ENCODE results near the gene CCL15. TPM values are rescaled to one million over a fixed set of nuclear protein-coding genes. Genes with fewer than 3 reads are reported as not detected.
A peak's percentile ranks its signal among the peaks of the same experiment; 100 is the strongest.

CCL15 gene
- total RNA-seq, 1 donor from 2014 or later, result not detected

DNA sequence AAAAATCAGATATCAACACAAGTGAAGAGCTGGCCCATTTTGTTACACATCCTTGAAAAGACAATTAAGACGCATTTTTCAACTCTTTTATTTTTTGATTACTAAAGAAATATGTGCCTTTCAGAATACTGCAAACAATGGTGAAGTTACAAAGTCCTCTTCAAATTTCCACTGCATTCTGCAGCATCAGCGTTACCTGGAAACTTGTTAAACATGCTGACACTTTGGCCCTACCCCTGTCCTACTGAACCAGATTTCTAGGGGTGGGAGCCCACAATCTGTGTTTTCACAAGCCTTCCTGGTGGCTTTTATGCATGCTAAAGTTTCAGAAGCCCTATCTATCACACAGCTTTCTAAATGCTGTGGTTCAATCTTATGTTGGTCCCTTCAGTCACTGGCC, 10.3 kb downstream of the CCL15 start:
- DNase-seq, result no peak

DNA sequence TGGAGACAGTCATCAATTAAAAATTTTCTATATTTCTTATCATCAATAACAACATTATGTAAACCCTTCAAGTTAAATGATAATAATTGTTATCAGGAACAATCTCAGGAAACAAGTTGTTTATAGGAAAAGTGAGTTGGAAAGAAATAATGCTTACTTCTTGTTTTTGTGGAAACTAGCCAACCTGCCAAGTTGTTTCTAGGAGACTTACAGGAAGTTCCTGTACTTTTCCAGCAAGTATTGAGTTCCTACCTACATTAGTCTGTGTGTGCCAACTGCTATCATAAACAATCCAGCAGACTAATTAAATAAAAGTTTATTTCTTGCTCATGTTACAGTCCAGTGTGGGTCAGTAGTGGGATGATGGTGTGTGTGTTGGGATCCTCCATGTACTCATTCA, 13.2 kb downstream of the CCL15 start:
- peak; percentile 4 for DNase-seq

GRCh38 chr17:35986643-35987042, 14.7 kb downstream of the CCL15 start, which contains the start of gene CCL14:
TSS of gene CCL14 (minus strand) at chr17:35986729. CDS start at chr17:35986649, 80 bp downstream.
- DNase-seq, result no peak

DNA sequence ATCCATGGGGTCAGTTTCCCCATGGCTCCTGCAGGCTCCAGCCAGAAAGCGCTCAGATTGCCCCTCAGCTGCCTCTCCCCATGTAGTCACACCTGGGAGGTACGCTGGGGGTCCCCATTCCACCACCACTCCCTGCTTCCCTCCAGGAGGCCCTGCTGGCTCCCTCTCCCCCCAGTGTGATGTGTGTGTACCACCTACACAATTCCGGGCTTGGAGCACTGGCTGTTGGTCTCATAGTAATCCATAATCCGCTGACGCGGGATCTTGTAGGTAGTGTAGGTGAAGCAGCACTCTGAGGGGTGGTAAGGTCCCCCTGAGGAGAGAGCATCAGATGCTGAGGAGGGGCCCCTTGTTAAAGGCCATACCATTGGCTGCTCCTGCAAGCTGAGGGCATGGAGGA, 17.2 kb downstream of the CCL15 start:
- DNase-seq, result no peak

GRCh38 chr17:35982409-35983191, 18.8 kb downstream of the CCL15 start:
- no peak for DNase-seq

DNA sequence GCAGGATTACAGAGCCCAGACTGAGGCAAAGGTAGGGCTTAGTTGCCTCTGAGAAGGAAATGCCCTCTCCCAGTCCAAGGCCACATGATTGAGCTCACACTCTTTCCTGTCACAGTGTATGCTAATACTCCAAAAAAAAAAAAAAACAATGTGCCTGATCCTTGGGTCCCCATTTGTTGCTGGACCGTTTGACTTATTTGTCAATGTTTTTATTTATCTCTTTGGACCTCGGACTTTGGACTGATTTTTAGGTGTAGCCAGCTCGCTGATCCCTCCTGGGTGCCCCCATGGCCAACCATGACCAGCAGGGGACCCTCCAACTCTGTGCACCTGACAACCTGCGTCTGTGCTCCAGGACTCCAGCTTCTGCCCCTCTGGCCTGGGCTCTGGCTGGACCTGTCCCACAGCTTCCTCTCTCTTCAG, 19.4 kb downstream of the CCL15 start:
- no peak for DNase-seq

DNA sequence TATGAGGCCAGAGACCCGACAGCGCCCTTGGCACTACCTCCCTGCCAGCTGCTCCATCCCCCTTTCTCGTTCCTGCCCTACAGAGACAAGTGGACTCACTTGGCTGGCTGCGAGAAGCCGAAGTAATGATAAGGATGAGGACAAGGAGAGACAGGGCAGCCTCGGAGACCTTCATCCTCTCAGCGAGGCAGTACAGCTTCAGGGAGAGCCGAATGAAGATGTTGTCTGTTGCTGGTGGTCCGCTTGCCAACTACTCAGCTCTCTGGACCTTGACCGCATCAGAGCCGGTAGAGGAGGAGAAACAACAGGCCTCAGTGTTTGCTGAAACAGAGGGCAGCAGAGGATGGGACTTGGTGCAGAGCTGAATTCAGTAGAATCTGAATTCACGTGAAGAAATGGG, 20.1 kb downstream of the CCL15 start, which contains the start of gene CCL16:
TSS of gene CCL16 (minus strand) at position 252 of the 400 bp plus-strand sequence. CDS start at position 175, 77 bp downstream.
- DNase-seq, result no peak

DNA sequence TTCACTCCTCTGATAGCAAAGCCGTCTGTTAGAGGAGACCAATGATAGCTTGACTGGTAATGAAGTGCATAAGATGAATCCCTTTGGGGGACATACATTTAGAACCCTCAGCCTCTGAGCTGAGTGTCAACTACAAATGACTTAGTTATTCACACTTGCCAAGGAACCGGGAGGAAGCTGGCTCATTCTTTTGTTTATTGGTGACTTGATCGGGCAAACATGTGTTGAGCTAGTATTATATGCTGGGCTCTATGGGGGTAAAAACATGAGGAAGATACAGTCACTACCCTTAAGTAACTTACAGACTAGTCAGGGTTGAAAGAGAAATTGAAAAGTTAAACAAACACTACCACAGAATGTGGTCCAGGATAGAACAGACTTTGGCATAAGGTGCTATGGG, 23.0 kb downstream of the CCL15 start:
- no peak for DNase-seq

- DNase-seq, result no peak
Measured at GRCh38 chr17:35977509-35977908, 23.8 kb downstream of the CCL15 start.

- no peak for DNase-seq
Measured at GRCh38 chr17:35973333-35974260, 27.8 kb downstream of the CCL15 start.

GRCh38 chr17:35972945-35973332, 28.4 kb downstream of the CCL15 start:
- no peak for DNase-seq

DNA sequence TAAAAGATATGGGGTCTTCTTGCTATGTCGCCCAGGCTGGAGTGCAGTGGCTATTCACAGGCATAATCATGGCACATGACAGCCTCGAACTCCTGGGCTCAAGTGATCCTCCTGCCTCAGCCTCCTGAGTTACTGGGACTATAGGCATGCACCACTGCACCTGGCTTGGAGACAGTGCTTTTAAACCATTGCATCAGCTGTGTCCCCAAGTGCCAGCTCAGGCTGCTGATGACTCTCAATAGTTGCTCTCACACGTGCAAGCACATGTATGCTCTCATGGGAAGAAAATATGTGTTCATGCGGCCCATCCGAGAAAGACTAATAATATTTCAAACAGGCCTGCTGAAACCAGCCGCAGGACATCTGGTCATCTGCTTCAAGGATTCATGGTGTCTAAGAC, 28.8 kb downstream of the CCL15 start:
- no peak for DNase-seq

GRCh38 chr17:35972066-35972465, 29.3 kb downstream of the CCL15 start:
- no peak for DNase-seq

GRCh38 chr17:35969558-35970380, 31.6 kb downstream of the CCL15 start:
- DNase-seq, result peak; percentile 67

DNA sequence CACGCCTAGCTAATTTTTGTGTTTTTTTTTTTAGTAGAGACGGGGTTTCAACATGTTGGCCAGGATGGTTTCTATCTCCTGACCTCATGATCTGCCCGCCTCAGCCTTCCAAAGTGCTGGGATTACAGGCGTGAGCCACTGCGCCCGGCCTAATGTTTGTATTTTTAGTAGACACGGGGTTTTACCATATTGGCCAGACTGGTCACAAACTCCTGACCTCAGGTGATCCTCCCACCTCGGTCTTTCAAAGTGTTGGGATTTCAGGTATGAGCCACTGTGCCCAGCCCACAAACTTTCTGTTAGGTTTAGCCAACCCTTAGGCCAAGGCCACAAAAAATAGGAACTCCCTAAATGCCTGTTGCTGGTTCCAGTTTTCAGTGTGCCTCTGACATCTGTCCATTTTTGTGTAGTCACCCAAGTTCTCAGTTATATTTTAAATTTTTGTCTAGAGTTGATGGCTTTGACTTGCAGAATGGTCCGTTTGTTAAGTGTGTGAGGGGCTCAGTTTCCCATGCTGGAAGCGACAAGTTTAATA, 32.8 kb downstream of the CCL15 start:
- no peak for DNase-seq

GRCh38 chr17:35965272-35965671, 36.1 kb downstream of the CCL15 start:
- no peak for DNase-seq

GRCh38 chr17:35963663-35964062, 37.7 kb downstream of the CCL15 start:
- no peak for DNase-seq

DNA sequence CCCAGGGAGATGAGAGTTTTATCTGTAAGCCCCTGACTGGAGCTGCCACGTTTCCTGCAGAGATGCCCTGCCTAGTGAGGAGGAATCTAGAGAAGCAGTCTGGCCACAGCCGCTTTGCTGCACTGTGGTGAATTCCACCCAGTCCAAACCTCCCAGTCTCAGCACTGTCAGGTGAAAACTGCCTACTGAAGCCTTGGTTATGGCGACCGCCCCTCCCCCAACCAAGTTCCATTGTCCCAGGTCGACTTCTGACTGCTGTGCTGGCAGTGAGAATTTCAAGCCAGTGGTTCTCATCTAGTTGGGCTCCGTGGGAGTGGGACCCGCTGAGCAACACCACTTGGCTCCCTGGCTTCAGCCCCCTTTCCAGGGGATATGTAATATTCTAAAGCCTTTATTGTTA, 47.6 kb downstream of the CCL15 start:
- no peak for DNase-seq

DNA sequence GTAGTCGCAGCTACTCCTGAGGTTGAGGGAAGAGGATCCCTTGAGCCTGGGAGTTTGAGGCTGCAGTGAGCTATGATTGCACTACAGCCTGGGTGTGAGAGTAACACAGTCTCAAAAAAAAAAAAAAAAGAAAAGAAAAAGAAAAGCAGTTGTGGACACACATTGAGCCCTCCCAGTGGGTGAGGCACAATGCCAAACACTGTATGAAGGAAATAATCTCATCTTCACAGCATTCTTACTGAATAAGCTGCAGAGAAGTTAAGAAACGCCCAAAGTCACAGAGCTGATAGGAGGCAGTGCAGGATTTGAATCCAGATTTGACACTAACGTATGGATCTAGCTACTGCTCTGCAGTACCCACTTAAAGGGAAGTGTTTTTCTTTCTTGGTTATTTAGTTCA, 52.0 kb downstream of the CCL15 start:
- DNase-seq, result no peak

DNA sequence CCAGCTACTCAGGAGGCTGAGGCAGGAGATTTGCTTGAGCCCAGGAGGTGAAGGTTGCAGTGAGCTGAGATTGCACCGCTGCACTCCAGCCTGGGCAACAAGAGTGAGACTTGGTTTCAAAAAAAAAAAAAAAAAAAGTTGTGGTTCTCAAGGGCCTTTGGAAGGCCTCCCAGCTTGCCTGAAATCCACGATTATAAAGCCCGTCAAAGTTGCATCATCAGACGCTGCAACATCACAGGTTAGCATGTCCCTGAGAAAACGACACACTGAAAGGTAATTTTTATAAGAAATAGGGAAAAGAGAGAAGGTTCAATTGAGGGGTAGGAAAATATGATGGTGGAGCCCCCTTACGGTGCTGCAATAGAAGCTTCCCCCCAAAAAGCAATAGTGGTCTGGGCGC, 53.3 kb downstream of the CCL15 start:
- no peak for DNase-seq
